HG03159 (cell line): ENCODE measurements around the gene NKX6-2.
"Not testable (repeated sequence)": the region's sequence is repeated elsewhere in the genome, so short reads cannot be mapped to it uniquely, and the experiment has no call there.

Experiments used
- ATAC-seq: cut with Tn5 transposase; IDR thresholded peaks from one replicate; pipeline ENCODE4 v1.9.1; 2021; ENCODE audit warnings: mild to moderate bottlenecking, moderate library complexity; ENCODE audit not compliant: unreplicated experiment

The NKX6-2 gene

GRCh38 chr10:132799865-132800264 lies 13.9 kb upstream of the NKX6-2 start:
- ATAC-seq, result no peak

GRCh38 chr10:132798876-132799275 lies 12.9 kb upstream of the NKX6-2 start:
- ATAC-seq, result no peak

- ATAC-seq, result no peak
These were observed 12.5 kb upstream of the NKX6-2 start for GRCh38 chr10:132798403-132798802.

GRCh38 chr10:132797986-132798385 lies 12.0 kb upstream of the NKX6-2 start:
- not testable (repeated sequence) for ATAC-seq

- no peak for ATAC-seq
These were observed 10.9 kb upstream of the NKX6-2 start for GRCh38 chr10:132796846-132797245.

GRCh38 chr10:132793871-132794849 lies 8.2 kb upstream of the NKX6-2 start:
- no peak for ATAC-seq

GRCh38 chr10:132793213-132793612 lies 7.3 kb upstream of the NKX6-2 start:
- no peak for ATAC-seq

GRCh38 chr10:132792796-132793195 lies 6.8 kb upstream of the NKX6-2 start:
- ATAC-seq, result no peak

GRCh38 chr10:132792099-132792498 lies 6.2 kb upstream of the NKX6-2 start:
- ATAC-seq, result not testable (repeated sequence)

- no peak for ATAC-seq
These were observed 5.2 kb upstream of the NKX6-2 start for GRCh38 chr10:132790934-132791829.

- ATAC-seq, result no peak
These were observed 4.5 kb upstream of the NKX6-2 start for GRCh38 chr10:132790470-132790869.

GRCh38 chr10:132789659-132790148 lies 3.8 kb upstream of the NKX6-2 start:
- ATAC-seq, result no peak

- ATAC-seq, result no peak
These were observed 2.9 kb upstream of the NKX6-2 start for GRCh38 chr10:132788831-132789219.

GRCh38 chr10:132788180-132788830 lies 2.4 kb upstream of the NKX6-2 start:
- no peak for ATAC-seq

GRCh38 chr10:132787495-132788179 lies 1.7 kb upstream of the NKX6-2 start:
- no peak for ATAC-seq

GRCh38 chr10:132786884-132787494 lies 1.0 kb upstream of the NKX6-2 start:
- no peak for ATAC-seq

GRCh38 chr10:132786476-132786883 lies 533 bp upstream of the NKX6-2 start:
- ATAC-seq, result no peak

GRCh38 chr10:132784866-132785722 lies 853 bp downstream of the NKX6-2 start:
- no peak for ATAC-seq
